ENCODE measurements around the gene HNRNPL. TPM values are rescaled to one million over a fixed set of nuclear protein-coding genes. Genes with fewer than 3 reads are reported as not detected.

HNRNPL gene
- total RNA-seq, 1 experiment from 2014 or later: 710 TPM

GRCh38 chr19:38831142-38831605 is 18.6 kb downstream of the HNRNPL start:
- peak overlapping the region; percentile 50 for H3K9ac ChIP-seq (ENCODE audit: extremely low read depth, insufficient read length, low read length)
- H3K27me3 Mint-ChIP-seq (ENCODE audit: low read depth): no peaks in the 10 kb centered on the region
- no peak overlapping the region for H3K27ac ChIP-seq (ENCODE audit: insufficient read length, low read depth, low read length)
- H3T11ph ChIP-seq (ENCODE audit: low read length): no peak overlapping the region
- no peak overlapping the region for H2BK5ac ChIP-seq (ENCODE audit: insufficient read length, low read length)
- no peak overlapping the region for H3K56ac ChIP-seq (ENCODE audit: insufficient read length, low read depth, low read length)
- H4K5ac ChIP-seq (ENCODE audit: insufficient read length, low read depth, low read length): no peak overlapping the region
- no peak overlapping the region for H2BK20ac ChIP-seq (ENCODE audit: low read depth, low read length, poor library complexity, severe bottlenecking)
- peak overlapping the region; percentile 11 for H2AFZ ChIP-seq (ENCODE audit: low read length)
- peaks cover 23 to 57% (median 35%) of the 10 kb centered on the region in 3 experiments for H3K36me3 Mint-ChIP-seq (ENCODE audit: insufficient read depth in 1 of 3, low read depth in 3 of 3)
- no peaks in the 10 kb centered on the region for H3K9me3 ChIP-seq (ENCODE audit: control insufficient read depth, low read depth, low read length)
- no peaks in the 10 kb centered on the region for H3K79me1 ChIP-seq (ENCODE audit: insufficient read depth, low read depth, low read length, poor library complexity, severe bottlenecking)
- 0 out of 2 replicates have a peak, but pooled peaks cover 2% of the 10 kb centered on the region for H3K79me2 ChIP-seq (ENCODE audit: insufficient read depth, low read length)
- H2BK12ac ChIP-seq (ENCODE audit: insufficient read length, low read depth, low read length): no peak overlapping the region
- H3K4me3 Mint-ChIP-seq: peak overlapping the region; percentile 69 to 80
- peak overlapping the region; percentile 56 for H3K18ac ChIP-seq (ENCODE audit: insufficient read length, low read depth, low read length)
- WGBS (ENCODE audit: extremely low coverage, insufficient read length, low lambda C conversion rate): no CpG with 5 or more reads among the region's 16 CpGs
- no peak overlapping the region for H4K91ac ChIP-seq (ENCODE audit: insufficient read length, low read depth, low read length)
- no peak overlapping the region for H3K23ac ChIP-seq (ENCODE audit: insufficient read length, low read depth, low read length)
- TF ChIP-seq CTCF (conservative IDR thresholded peaks at IDR 0.05): no peak
- no peak overlapping the region for H2AK5ac ChIP-seq (ENCODE audit: insufficient read length, low read length)
- no peak overlapping the region for H3K4ac ChIP-seq (ENCODE audit: low read depth, low read length)
- peak; percentile 56 for DNase-seq
- no peaks in the 10 kb centered on the region for H4K20me1 ChIP-seq (ENCODE audit: control insufficient read depth, insufficient read depth, insufficient read length)
- no peak overlapping the region for H2BK15ac ChIP-seq (ENCODE audit: low read depth, low read length)
- H3K27ac Mint-ChIP-seq: peak overlapping the region; percentile 16 to 81 (median 29); a peak in 3 of 7 replicates
- peaks cover 8% of the 10 kb centered on the region for H3K23me2 ChIP-seq (ENCODE audit: insufficient read length, low read depth, low read length, poor library complexity, severe bottlenecking)
- H3K27me3 ChIP-seq (ENCODE audit: insufficient read depth, low read length): no peaks in the 10 kb centered on the region
- H4K8ac ChIP-seq (replicated peaks; ENCODE audit: insufficient read length, low read depth, low read length): no peak overlapping the region
- no peak overlapping the region for H2BK120ac ChIP-seq (ENCODE audit: low read depth, low read length, poor library complexity, severe bottlenecking)
- H3K4me1 ChIP-seq (ENCODE audit: insufficient read depth, low read length): peaks cover 2% of the 10 kb centered on the region; the same call in 1 of the 2 replicates
- peak overlapping the region; percentile 85 for H3K4me2 ChIP-seq (ENCODE audit: insufficient read depth, insufficient read length, low read length)
- H3K9me3 Mint-ChIP-seq: no peaks in the 10 kb centered on the region; a peak in 1 of 5 replicates
- H3K4me1 Mint-ChIP-seq: peaks cover 22 to 26% of the 10 kb centered on the region in 2 experiments
- H3K14ac ChIP-seq (ENCODE audit: insufficient read depth, low read length): peak overlapping the region; percentile 96
